ENCODE data around the gene FAM200A.

The FAM200A gene

GRCh38 chr7:99497766-99498545 is 54.0 kb downstream of the FAM200A start:
- Histone ChIP-seq H3K9ac (ENCODE audit: low read depth, low read length, poor library complexity, severe bottlenecking) (peak overlapping the region; percentile 91), H3K9me2 (replicated peaks; ENCODE audit: low read depth, low read length) (no peaks in the 10 kb centered on the region), H3K4me3 (ENCODE audit: low read length, poor library complexity, severe bottlenecking) (peak overlapping the region; percentile 99), H3K4me1 (ENCODE audit: insufficient read depth, low read length, poor library complexity, severe bottlenecking) (peaks cover 21% of the 10 kb centered on the region), H3K9me3 (ENCODE audit: insufficient read depth, low read depth, low read length) (peaks cover 5% of the 10 kb centered on the region; the same call in 1 of the 2 replicates), H4K20me1 (ENCODE audit: insufficient read depth, low read length, poor library complexity, severe bottlenecking) (peaks cover 32% of the 10 kb centered on the region), H2AFZ (ENCODE audit: low read length) (no peak overlapping the region), H3K36me3 (ENCODE audit: insufficient read depth, low read length) (peaks cover 14% of the 10 kb centered on the region), H3K4me2 (ENCODE audit: low read depth, low read length, poor library complexity, severe bottlenecking) (peak overlapping the region; percentile 90), H3K27me3 (ENCODE audit: insufficient read depth, low read length, poor library complexity, severe bottlenecking) (no peaks in the 10 kb centered on the region), H3K79me2 (ENCODE audit: insufficient read depth, low read length) (peaks cover 64% of the 10 kb centered on the region), H3F3A (ENCODE audit: low read depth) (no peaks in the 10 kb centered on the region)
- TF ChIP-seq, protein P1, sequence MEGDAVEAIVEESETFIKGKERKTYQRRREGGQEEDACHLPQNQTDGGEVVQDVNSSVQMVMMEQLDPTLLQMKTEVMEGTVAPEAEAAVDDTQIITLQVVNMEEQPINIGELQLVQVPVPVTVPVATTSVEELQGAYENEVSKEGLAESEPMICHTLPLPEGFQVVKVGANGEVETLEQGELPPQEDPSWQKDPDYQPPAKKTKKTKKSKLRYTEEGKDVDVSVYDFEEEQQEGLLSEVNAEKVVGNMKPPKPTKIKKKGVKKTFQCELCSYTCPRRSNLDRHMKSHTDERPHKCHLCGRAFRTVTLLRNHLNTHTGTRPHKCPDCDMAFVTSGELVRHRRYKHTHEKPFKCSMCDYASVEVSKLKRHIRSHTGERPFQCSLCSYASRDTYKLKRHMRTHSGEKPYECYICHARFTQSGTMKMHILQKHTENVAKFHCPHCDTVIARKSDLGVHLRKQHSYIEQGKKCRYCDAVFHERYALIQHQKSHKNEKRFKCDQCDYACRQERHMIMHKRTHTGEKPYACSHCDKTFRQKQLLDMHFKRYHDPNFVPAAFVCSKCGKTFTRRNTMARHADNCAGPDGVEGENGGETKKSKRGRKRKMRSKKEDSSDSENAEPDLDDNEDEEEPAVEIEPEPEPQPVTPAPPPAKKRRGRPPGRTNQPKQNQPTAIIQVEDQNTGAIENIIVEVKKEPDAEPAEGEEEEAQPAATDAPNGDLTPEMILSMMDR (conservative IDR thresholded peaks at IDR 0.05; ENCODE audit: low read length): no peak
- TF ChIP-seq EZH2phosphoT487 (IDR thresholded peaks at IDR 0.05; ENCODE audit: borderline replicate concordance): no peak
